ELR (cell line): ENCODE data around the gene ADPRM.
"Not testable (repeated sequence)": the region's sequence is repeated elsewhere in the genome, so short reads cannot be mapped to it uniquely, and the experiment has no call there.

ENCODE experiments used
- DNase-seq: peaks from one replicate; pipeline ENCODE4 v3.0.0-alpha.2; 2015; ENCODE audit warnings: low read depth

ADPRM gene

DNA sequence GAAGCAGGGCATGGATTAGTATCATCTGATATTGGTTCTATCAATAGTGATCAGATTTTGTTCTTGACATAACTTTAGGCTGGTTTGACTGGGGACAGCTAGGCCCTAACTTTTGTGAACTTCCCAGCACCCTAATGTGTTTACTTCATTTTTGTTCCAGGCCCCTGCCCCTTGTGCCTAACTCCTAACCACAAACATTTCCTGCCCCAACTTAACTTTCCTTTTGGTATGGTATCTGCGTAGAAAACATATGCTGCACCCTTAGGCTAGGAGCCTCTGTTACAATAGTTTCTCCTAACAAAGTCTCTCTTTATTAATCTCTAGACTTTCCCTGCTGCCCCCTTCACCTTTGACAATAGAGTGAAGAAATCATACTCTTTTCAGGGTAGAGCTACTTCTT, 2.5 kb downstream of the ADPRM start:
- peak; percentile 16 for DNase-seq

DNA sequence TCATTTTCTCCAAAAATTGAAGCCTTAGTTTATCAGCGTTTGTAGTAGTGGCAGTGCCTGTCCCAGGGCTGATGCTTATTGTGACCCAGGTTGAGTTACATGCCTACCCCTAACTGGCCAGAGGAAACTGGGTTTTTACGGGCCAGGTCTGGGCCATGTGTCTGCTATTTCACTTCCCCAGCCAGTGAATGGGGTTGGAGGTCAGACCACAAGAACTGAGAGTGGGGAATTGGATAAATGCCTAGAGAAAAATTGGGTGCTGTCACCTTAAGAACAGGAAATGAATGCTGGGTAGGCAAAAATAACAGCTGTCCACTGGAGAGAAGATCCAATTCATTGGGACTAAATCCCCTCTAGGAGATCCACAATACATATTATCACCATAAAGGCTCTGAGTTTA, 5.2 kb downstream of the ADPRM start:
- DNase-seq = peak; percentile 59

DNA sequence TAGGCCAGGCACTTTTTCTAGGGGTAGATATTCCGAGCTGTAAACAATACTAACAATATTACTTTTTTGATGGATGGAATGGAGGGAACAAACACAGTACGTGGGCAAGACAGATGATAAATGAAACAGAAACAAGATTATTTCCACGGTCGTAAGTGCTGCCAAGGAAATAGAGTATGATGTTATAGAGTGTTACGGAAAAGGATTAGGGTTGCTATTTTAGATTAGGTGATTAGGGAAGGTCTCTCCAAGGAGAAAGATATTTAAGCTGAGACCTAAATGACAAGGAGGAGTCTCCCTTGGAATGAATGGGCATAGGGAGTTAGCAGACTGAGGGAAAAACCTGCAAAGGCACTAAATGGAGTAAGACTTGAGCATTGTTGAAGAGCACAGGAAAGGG, 8.3 kb downstream of the ADPRM start:
- DNase-seq = no peak

DNA sequence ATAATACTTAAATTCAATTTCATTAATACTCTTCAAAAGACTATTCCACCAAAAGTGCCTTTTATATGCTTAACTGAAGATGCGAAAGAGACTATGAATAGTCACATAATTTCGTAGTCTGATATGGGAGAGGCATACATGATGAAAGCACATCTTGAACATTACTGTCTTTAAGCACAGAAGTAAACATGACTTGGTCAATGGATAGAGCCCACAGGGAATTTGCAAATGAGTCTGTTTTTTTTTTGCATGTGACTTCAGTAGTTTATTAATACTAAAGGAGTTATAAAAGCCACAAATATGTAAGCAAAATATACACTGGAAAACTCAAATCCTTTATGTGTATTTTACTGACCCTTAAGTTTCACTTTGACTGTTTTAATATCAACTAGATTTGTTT, 15.9 kb downstream of the ADPRM start:
- DNase-seq = peak; percentile 28

DNA sequence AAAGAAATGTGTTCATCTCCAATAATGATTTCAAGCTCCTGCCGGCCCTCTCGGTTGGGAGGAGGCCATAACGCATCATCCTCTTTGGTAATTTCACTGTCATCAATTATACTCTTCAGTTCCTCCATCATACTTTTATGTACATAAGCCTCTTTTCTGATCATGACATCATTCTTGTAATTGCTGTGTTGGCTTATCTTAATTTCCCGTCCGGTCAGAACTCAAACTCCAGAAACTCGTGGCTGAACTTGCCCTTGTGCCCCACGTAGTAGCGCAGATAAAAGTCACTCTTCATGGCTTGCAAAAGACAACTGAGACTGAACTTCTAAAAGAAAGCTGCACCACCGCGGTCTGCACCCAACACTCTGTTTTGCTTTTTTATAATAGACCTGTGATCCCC, 18.8 kb downstream of the ADPRM start:
- no peak for DNase-seq

DNA sequence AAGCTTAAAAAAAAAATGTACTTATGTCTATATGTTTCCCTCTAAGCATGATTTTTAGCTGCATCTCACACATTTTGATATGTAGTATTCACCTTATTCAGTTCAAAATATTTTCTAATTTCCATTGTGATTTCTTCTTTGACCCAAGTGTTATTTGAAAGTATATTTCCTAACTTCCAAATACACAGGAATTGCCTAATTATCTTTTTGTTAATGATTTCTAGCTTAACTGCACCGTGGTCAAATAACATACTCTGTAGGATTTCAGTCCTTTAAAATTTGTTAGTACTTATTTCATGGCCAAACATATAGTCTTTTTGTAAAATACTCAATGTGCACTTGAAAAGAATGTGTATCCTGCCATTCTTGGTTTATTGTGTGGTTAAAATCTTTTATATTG, 21.2 kb downstream of the ADPRM start:
- DNase-seq = no peak

DNA sequence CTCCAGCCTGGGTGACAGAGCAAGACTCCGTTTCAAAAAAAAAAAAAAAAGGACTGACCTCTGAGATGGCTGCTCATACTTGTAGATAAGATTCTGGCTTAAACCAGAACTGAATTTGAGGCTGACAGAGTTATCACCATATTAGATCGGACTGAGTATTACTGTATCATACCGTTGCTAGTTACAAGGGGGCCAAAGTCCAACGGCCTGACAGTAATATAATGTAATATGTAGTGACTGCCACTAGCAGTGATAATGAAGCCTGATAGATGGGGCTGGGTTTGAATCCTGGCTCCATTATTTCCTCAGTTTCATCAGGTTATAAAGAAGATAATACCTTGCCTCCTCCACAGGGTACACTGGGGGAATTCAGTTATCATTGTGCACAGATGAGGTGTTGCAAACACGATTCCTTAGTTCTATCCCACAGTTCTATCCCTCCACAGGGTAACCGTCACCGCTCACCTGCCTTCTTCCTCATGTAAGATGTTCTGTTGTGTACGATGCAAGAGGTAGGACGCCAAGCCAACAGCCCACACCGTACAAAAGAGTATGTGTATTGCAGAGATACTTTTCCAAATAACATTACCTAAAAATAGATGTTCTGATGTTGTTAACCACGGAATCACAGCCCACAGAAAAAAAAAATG, 27.3 kb downstream of the ADPRM start:
- DNase-seq = no peak

DNA sequence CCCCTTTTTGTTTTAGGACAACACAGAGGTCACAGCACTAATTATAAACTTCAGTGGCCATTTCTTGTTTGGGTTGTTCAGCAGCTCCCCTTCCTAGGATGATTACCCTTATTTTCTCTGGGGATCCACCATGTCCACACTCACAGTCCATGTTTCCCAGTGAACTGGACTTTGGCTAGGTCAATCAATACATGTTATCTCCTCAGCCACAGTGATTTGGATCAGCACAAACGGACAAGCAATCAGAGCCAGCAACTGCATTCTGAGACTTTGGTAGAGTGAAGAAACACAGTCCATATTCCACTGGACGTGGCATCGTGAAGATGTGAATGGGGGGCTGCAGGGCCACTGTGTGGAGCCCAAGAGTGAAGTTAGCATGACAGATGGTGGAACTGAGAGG, 27.9 kb downstream of the ADPRM start:
- DNase-seq = no peak

DNA sequence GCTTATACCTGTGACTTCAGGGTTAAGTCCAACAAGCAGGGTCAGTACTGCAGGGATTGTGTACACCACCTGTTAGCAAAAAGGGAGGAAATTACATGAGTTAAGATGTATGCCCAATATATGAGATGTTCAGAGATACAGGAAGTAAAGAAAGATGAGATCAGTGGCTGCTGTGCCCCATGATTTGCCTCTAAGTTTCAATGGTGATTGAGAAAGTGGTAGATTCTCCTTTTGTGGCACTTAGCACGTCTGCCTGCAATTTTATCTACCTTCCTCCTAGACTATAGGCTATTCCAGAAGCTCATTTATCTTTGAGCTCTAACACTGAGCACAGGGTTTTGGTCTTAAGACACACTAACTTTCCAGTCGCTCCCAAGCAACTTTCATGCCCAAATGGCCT, 28.8 kb downstream of the ADPRM start:
- DNase-seq = no peak

DNA sequence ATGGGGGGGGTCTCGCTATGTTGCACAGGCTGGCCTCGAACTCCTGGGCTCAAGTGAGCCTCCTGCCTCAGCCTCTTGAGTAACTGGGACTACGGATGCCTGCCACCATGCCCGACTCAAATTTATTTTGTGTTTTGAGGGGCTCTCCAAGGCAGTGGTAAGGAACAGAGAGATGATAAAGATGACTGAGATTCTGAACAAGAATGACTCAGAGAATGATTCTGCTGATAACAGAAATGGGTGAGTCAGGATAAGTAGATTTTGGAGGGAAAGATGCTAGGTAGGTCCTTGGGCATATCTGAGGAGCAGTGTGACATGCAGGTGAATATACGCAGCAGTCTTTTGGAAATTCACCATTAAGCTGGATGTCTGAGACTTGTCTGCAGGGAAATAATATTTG, 29.8 kb downstream of the ADPRM start:
- peak; percentile 51 for DNase-seq

DNA sequence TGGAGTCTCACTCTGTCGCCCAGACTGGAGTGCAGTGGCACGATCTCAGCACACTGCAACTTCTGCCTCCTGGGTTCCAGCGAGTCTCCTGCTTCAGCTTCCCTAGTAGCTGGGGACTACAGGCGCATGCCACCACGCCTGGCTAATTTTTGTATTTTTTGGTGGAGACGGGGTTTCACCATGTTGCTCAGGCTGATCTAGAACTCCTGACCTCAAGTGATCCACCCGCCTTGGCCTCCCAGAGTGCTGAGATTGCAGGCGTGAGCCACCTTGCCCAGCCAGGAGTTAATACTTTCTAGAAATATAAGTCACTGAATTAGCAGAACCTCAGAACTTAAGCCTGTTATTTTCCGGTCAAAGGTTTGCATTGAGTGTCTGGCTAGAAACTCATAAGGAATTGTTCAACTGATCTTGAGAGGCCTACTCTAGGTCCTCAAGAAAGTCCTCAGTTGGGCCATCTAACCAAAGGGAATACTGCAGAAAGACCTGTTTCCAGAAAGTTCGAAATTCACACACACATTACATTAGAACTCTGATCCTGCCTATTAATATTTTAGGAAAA, 31.0 kb downstream of the ADPRM start:
- no peak for DNase-seq

DNA sequence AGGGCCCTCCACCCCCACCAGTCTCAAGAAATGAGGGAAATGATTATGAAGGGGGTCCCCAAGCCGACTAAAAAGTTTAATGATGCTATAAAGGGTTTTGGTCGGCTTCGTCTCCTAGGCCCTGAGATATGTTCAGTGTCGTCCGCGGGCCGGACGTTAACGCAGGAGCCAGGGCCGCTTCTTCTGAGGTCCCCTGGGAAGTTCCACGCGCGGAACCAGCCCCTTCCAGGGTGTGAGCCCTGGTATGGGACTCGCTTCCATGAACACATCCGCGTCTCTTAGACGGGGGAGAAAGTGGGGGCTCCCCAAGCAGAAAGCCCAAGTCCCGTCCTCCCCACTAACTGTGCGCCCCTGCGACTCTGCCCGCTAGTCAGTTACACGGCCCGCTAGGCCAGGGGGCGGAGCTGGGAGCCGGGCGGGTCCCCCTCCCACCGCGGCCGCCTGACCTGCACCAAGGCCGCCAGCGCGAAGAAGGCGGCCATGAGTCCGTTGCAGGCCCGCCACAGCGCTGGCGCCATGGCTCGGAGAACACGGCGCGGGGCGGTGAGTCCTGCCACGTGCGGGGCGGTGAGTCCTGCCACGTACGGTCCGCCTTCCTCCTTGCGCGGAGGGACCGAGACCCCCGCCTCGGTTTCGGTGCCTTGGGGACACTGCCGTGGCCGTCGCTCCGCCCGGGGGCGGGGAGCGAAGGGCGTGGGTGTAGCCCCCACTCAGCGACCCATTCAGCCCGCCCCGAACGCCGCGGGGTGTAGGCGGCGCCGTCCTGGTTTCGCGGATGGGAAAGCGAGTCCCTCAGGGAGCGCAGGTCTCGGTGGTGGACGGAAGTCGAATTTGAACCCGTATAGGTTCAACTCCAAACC, 32.2 kb downstream of the ADPRM start, which contains the start of gene TMEM220:
Gene TMEM220, minus strand, starts transcription at position 690 of the 860 bp plus-strand sequence. Its CDS starts 172 bp downstream, at position 518.
- peak; percentile 86 for DNase-seq

DNA sequence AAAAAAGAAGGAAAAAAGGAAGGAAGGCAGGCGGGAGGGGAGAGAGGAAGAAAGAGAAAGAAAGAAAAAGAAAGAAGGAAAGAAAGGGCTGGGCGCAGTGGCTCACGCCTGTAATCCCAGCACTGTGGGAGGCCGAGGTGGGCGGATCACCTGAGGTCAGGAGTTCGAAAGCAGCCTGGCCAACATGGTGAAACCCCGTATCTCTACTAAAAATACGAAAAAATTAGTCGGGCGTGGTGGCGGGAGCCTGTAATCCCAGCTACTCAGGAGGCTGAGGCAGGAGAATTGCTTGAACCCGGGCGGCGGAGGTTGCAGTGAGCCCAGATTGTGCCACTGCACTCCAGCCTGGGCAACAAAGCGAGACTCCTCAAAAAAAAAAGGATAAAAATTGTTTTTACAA, 32.9 kb downstream of the ADPRM start:
- not testable (repeated sequence) for DNase-seq

DNA sequence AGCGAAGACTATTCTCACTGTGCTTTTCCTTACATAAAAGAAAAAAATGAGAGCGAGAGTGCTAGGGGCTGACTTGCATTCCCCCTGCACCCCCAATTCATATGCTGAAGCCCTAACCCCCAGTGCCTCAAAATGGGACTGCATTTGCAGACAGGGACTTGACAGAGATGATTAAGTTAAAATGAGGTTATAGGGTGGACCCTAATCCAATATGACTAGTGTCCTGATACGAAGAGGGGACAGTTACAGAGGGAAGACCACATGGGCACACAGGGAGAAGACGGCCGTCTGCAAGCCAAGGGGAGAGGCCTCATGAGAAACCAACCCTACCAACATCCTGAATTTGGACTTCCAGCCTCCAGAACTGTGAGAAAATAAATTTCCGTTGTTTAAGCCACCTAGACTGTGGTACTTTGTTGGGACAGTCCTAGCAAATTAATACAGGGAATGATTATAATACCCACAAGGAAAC, 34.0 kb downstream of the ADPRM start:
- no peak for DNase-seq

DNA sequence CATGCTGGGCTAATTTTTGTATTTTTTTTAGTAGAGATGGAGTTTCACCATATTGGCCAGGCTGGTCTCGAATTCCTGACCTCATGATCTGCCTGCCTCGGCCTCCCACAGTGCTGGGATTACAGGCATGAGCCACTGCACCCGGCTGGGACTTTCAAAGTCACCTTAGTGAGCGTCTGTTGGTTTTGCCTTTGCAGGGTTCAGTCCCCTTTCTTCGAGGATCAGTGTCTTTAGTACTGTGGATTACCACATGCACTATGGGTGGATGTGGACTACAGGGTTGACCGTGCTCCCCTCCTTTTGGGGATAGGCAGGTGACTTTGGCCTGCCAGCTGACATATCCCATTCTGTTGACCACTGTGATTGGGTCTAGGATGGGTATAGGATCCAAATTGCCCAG, 34.7 kb downstream of the ADPRM start:
- not testable (repeated sequence) for DNase-seq

DNA sequence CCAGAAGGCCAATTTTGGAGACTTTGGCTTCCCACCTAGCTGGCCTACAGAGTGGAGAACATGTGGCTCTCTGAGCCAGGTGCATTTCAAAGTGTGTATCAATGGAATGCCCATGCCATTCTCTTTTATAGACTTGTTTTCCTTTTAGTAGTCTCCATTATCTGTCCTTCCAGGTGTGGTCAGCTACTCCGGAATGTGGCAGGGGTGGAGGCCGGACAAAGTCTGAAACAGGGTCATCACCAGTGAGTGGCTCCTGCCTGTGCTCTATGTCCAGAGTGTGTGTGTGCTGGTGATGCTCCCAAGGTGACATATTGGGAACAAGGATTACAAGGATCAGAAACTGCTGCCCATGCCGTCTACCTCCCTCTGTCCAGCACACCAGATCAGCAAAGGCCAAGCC, 36.3 kb downstream of the ADPRM start:
- DNase-seq = no peak

DNA sequence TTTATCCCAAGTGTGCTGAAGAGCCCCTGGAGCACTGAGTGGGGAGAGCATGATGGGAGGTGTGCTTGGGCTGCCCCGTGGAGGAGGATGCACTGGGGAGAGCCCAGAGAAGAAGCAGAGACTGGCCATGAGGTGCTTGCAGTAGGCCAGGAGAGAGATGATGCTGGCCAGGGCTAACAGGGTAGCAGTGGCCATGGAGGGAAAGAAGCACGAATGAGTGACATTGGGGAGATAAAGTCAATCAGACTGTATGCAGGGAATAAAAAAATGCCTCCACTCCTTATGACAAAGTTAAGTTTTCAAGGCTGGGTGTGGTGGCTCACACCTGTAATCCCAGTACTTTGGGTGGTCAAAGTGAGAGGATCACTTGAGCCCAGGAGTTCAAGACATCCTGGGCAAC, 37.9 kb downstream of the ADPRM start:
- no peak for DNase-seq

DNA sequence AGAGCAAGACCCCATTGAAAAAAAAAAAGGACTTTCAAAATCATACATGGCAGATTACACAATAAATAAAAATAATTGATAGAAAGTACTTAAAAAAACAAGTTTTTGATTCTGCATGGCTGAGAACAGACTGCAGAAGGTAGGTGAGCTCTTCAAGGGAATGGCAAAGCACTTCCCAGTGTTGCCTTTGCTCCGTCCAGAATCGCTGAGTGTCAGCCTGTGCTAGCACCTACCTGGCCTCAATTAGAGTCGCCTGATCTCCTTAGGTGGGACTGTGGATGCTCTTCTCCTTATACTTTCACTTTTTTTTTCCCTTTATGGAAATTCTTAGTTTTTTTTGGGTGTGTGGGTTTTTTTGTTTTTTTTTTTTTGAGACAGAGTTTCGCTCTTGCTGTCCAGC, 38.4 kb downstream of the ADPRM start:
- DNase-seq = no peak

DNA sequence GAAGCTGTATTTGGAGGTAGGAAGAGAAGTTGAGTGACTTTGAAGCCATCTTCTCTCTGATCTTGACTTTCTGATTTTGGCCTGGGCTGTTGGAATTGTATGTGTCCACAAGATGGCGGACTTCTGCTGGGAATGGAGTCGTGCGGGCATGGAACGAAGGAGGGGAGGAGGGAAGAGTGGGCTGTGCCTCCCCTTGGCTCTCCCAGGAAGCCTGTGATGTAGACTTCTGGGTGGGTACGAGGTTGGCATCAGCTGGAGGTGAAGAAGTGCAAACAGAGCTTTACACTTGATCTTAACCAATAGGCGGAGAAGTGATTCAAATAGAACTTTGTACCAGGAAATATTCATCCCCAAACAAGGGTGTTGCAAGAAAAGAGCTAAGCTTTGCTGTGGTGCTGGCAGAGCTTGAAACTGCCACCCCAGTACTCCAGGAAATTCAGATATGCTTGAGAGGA, 39.8 kb downstream of the ADPRM start:
- DNase-seq = peak; percentile 66

DNA sequence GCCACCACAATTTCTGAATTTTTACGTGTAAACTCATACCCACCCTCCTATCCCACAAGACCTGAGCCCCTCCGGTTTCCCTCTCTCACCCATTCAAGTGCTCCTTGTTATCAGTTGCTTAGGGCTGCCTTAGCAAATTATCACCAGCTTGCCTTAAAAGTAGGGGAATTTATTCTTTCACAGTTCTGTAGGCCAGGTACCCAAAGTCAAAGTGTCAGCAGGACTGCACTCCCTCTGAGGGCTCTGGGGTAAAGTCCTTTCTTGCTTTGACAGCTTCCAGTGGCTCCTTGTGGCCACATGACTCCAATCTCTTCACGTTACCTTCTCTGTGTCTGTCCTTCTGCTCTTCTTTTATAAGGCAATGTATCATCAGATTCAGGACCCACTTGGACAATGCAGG, 40.3 kb downstream of the ADPRM start:
- no peak for DNase-seq

DNA sequence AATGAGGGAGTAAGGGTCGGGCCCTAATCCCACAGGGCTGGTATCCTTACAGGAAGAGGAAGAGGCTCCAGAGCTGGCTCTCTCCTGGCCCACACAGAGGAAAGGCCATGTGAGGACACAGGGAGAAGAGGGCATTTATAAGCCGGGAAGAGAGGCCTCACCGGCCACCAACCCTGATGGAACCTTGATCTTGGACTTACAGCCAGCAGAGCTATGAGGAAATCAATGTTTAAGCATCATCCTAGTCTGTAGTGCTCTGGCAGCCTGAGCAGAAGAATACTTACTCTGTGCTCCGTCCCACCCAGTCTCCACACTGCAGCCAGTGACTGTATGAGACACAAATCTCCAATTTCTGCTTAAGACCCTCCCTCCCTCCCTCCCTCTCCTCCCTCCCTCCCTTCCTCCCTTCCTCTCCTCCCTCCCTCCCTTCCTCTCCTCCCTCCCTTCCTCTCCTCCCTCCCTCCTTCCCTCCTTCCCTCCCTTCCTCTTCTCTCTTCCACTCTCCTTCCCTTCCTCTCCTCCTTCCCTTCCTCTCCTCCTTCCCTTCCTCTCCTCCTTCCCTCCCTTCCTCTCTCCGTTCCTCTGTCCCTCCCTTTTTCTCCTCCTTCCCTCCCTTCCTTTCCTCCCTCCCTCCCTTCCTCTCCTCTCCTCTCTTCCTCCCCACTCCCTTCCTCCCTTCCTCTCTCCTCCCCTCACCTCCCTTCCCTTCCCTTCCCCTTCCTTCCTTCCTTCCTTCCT, 41.3 kb downstream of the ADPRM start:
- no peak for DNase-seq

DNA sequence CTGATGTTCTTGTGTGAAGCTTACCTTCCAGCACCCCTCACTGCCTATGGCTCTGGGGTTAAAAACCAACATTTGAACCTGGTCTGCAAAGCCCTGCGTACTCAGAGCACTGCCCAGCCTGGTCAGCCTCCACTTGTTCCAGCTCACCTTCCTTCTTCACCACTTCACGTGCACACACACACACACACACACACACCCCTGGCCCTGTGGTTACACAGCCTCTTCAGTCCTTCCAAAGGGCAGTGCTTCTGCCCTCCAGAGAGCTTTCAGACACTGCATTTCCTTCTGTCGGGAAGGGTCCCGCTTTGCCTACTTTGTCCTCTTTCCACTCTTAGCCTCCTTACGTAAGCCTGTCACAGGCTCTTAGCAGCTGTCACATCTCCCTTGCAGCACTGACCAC, 42.0 kb downstream of the ADPRM start:
- DNase-seq = no peak
